ENCODE data around the gene ZNF804B.

The ZNF804B gene

GRCh38 chr7:89312551-89312950 is 553.1 kb downstream of the ZNF804B start:
- DNase-seq, result no peak

DNA sequence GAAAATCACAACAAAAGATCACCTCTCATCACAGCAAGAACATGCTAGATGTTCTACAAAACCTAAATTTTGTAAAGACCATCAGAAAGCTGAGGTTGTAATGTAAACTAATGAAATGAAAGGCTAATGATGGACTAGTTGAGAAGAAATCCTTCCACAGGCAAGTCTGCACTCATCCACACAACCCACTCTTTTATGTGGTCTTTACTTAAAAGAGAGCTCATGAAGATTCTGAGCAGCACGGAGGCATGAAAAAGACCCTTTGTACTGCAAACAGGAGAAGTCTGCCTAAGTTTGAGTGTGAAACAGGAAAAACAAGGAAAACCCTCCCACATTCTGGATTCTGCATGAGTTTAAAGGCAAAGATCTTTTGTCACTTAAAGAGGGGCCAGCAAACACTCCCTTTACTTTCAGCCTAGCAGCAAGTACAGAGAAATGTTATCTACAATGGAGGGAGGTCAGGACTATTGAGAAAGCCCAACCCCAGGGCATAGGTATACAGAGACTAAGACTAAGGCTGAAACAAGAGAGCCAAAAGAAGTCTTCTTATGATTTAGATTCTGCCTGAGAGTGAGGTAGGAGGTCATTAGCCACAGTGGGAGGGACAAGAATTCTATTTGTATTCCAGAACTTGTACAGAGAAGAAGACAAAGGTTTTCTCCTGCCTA is 557.2 kb downstream of the ZNF804B start:
- no peak for DNase-seq

DNA sequence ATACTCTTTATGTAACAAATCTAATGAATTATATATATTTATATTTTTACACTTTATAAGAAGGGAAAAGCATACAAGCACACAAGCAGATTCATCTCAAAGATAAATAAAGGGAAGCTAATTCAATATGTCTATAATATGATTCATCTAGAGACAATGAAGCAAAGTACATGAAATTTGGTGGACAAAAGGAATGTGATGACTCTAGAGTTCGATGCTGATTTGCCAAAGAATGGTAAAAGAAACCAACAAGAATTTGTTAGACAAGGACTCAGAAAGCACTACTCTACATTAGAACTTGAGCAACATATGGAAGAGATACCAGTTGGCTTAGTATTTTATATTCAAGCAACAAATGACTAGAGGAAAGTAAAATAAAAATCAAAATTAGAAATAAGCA is 572.5 kb downstream of the ZNF804B start:
- DNase-seq, result no peak

- DNase-seq, result no peak
Observed at GRCh38 chr7:89334797-89335196, 575.3 kb downstream of the ZNF804B start.

DNA sequence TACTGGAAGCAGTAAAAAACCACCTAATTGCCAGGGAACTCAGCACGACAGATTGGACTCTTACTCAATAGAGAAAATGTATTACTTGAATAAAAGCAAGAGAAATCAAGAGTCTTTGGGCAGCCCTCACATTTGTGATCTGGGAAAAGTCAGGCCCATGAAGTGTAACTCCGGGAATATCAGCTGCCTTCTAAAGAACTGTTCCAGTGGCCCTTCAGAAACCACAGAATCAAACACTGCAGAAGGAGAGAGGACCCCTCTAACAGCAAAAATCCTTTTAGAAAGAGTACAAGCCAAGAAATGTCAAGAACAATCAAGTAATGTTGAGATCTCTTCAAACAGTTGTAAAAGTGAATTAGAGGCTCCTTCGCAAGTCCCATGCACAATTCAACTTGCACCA is 576.0 kb downstream of the ZNF804B start:
- no peak for DNase-seq

GRCh38 chr7:89336121-89336520 is 576.6 kb downstream of the ZNF804B start:
- DNase-seq, result no peak

DNA sequence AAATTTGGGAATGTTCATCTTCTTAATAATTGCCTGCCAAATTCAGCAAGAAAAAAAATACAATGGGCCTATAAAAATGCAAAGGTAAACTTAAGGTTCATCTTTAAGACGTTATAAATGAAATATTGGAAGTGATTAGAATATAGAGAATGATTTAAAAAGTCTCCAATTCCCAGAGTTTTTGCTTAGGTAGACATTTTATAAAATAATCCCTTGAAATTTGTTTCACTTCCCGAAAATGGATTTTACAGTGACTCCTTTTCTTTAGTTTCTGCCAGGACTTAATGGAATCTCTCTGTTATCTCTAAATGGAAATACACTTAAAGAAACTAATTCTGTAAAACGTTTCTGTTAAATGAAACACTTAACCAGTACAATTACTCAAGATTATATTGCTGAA is 580.2 kb downstream of the ZNF804B start:
- DNase-seq, result no peak

DNA sequence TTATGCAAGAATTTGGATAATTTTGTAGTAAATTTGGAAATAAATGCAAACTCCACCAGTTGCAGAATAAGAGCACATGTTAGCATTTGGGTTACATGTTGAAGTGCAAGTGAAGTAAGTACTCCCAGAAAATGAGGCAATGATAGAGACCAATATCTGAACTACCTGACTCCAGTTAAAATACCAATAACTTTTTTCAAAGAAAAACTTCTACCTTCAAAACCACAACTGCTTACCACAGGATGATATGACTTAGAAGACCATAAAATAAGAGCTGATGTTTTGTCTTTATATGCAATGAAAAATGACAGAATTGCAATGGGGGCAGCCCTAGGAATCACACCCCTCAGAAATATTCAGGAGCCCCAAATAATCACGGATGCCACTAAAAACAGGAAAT is 597.6 kb downstream of the ZNF804B start:
- no peak for DNase-seq

DNA sequence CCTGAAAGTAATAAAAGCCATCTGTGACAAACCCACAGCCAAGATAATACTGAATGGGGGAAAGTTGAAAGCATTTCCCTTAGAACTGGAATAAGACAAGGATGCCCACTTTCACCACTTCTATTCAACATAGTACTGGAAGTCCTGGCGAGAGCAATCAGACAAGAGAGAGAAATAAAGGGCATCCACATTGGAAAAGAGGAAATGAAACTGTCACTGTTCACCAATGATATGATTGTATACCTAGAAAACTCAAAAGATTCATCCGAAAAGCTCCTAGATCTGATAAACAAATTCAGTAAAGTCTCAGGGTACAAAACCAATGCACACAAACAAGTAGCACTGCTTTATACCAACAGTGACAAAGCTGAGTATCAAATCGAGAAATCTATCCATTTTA is 617.7 kb downstream of the ZNF804B start:
- no peak for DNase-seq

GRCh38 chr7:89385411-89385810 is 625.9 kb downstream of the ZNF804B start:
- DNase-seq, result no peak
